Kidney capillary endothelial cell (primary cell): ENCODE data around the gene TMEM120A.

Source experiments
- DNase-seq: peaks from one replicate; pipeline ENCODE4 v3.0.0-alpha.2; 2018; ENCODE audit warnings: low spot score

TMEM120A gene

GRCh38 chr7:75957021-75957736 lies 37.2 kb downstream of the TMEM120A start:
- DNase-seq: no peak

- DNase-seq: no peak
Observed at GRCh38 chr7:75955331-75955955, 39.0 kb downstream of the TMEM120A start.

DNA sequence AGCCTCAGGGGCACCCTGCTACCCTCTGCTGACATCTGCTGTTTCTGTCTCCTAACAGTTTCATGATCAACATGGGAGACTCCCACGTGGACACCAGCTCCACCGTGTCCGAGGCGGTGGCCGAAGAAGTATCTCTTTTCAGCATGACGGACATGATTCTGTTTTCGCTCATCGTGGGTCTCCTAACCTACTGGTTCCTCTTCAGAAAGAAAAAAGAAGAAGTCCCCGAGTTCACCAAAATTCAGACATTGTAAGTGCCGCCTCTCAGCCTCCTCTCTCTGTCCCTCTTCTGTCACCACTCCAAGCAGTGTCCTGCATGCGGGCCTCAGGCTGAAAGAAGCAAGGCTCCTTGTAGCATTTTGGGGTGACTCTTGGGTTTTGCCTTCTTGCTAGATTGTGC lies 40.5 kb downstream of the TMEM120A start:
- DNase-seq: no peak

- no peak for DNase-seq
Observed at GRCh38 chr7:75953431-75953830, 41.0 kb downstream of the TMEM120A start.

GRCh38 chr7:75951506-75951905 lies 42.9 kb downstream of the TMEM120A start:
- no peak for DNase-seq

DNA sequence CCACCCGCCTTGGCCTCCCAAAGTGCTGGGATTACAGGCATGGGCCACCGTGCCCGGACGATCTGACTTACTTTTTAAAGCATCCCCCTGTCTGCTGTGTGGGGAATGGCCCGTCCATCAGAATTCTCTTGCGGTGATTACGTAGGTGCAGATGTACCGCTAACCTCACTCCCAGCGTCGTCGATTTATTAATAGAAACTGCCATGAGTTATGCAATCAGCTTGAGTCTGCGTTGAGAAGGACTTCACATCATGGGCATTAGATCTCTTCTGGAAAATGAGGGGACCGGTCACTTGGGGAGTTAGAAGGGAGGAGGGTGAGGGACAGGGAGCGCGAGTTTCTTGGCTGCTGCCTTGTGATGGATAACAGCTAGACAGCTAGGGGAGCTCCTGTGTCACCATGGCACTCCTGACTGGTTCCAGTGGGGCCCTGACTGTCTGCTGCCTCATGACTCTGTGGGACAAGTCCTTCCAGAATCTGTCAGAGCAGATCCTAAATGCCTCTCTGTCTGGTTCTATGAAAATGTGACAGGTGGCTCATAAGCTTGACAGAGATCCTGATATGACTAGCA lies 44.2 kb downstream of the TMEM120A start:
- no peak for DNase-seq

DNA sequence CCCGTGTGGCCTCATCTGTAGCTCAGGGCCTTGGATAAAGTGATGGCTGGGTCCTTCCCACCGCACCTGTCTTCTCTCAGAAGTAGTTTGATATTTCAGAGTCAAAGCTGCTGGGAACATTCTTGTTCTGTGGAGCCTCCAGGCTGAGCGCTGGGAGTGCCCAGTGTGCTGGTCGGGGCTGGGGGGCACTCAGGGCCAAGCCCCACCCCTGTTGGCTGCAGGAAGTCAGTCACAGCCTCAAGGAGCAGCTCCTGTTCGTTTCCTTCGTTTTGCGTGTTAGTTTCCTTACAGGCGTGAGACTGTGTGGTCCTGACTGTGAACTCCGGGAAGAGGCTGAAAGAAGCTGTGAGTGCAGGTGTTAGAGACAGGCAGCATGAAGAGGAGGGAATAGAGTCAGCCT lies 46.2 kb downstream of the TMEM120A start:
- no peak for DNase-seq

DNA sequence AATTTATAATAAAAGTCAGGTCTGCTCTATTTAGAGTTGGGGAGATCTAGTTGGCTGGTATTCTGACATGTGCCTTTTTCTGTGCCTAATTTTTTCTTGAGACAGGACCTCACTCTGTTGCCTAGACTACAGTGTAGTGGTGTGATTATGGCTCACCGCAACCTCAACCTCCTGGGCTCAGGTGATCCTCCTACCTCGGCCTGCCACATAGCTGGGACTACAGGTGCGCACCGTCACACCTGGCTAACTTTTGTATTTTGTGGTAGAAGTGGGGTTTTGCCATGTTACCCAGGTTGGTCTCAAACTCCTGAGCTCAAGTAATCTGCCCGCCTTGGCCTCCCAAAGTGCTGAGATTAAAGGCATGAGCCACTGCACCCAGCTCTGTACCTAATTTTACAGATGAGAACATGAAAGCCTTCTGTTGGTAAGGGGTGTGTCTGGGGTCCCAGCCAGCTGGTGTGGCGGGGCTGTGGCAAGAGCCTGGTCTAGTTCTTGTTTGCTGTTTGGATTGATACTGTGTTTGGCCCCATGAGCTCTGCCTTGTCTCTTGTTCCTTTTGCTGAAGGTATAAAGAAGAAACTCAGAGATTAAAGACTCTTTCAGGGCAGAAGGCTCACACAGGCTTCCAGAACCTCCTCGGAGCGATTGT lies 48.1 kb downstream of the TMEM120A start:
- no peak for DNase-seq

- DNase-seq: no peak
Observed at GRCh38 chr7:75945297-75946168, 48.9 kb downstream of the TMEM120A start.

- DNase-seq: no peak
Observed at GRCh38 chr7:75944507-75944906, 49.9 kb downstream of the TMEM120A start.

DNA sequence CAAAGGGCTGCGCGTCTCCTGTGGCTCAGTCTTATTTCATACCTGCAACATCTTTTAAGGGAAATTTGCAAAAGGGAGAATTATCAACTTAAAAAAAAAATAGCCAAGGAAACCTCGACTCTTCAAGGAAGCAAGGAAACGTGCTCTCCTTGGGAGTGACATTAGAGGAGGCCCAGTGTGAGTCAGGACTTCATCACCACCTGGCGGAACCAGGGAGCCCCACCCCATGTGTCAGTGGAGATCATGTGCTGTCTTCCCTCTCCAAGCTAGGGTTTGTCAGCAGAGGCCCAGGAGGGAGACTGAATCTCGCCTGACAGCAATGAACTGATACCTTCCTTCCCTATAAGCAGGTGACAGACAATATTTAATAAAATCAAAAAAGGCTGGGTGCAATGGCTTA lies 50.5 kb downstream of the TMEM120A start:
- no peak for DNase-seq

DNA sequence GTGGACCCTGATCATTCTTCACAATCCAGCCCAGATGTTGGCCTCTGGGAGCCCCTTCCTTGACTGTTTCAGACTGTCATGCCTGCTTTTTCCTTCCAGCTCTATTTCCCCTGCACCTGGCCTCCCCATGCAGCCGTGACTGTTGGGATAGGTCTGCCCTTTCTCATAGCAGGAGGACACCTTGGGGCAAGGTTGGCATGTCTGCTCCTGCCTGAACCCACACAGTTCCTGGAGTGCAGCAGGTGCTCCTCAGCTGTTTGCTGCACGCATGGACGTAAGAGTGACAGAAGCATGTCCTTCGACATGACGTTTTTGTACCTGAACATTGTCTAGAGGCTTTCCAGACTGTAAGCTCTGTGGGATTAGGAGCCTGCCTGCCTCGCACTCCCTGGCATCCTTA lies 55.5 kb downstream of the TMEM120A start:
- no peak for DNase-seq

- DNase-seq: peak; percentile 69
Observed at GRCh38 chr7:75937958-75938786, 56.2 kb downstream of the TMEM120A start.
